Ectodermal cell (in vitro differentiated cells): ENCODE data around the gene TCF21.
A peak's percentile ranks its signal among the peaks of the same experiment; 100 is the strongest.

Experiments used
- H3K27ac ChIP-seq: 2 replicates; pipeline ENCODE4 v1.7.0; 2013; ENCODE audit warnings: mild to moderate bottlenecking, low read depth, low read length; ENCODE audit not compliant: insufficient read depth, poor library complexity, severe bottlenecking
- H3K27me3 ChIP-seq: 2 replicates; pipeline ENCODE4 v1.7.0; 2013; ENCODE audit warnings: mild to moderate bottlenecking, low read length; ENCODE audit not compliant: insufficient read depth, control insufficient read depth, poor library complexity, severe bottlenecking
- H3K36me3 ChIP-seq: one replicate; pipeline ENCODE4 v1.7.0; 2013; ENCODE audit warnings: low read length; ENCODE audit not compliant: control insufficient read depth, insufficient read depth
- H3K4me1 ChIP-seq: one replicate; pipeline ENCODE4 v1.7.0; 2013; ENCODE audit warnings: low read length; ENCODE audit not compliant: control insufficient read depth, insufficient read depth
- H3K4me3 ChIP-seq: 2 replicates; pipeline ENCODE4 v1.7.0; 2013; ENCODE audit warnings: low read depth, low read length, control low read depth; ENCODE audit not compliant: insufficient read depth
- H3K9me3 ChIP-seq: 2 replicates; pipeline ENCODE4 v1.7.0; 2013; ENCODE audit warnings: mild to moderate bottlenecking, low read length, moderate library complexity; ENCODE audit not compliant: control insufficient read depth
- WGBS, 2 experiments: methylation state at CpG; one replicate each; pipeline ENCODE4 v1.1.7; 2013; ENCODE audit warnings: missing lambda C conversion rate in 2 of 2; 5-methylcytosine and 5-hydroxymethylcytosine counted together

The TCF21 gene

DNA sequence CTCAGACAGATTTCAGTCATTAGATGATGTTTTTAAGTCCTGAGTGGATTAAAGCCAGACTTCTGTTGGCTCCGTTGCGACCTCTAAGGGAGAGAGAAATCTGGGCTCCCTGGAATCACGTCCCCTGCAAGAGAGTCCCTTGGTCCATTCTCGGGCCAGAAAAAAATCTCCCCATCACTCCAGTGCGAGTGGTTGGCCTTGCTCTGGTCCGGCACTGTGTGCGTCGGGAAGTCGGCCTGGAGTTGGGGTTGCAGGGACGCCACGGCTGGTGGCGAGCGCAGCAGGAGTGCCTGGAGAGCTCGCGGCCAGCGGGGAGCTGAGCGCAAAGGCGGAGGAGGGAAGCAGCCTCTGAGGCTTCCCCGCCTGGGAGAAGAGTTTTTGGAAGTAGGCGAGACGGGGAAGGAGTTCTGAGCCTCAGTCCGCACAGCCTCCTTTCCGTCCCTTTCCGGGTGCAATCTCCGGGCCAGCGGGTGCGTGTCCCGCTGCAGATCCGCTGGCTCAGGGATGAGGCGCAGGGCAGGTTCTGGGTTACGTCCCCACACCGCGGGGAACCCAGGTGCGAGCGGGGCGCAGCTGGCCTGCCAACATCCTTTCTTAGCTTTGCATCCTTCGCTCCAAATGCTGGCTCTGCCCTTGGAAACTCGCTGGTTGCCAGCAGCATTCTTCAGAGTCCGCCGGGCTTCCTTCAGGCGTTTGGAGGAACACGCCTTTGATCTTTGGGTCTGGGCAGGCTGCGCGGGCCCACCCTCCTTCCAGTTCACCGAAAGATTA, 6.8 kb downstream of the TCF21 start:
- no peaks in the 10 kb centered on the region for H3K9me3 ChIP-seq
- WGBS, 2 experiments: 1% methylated on average over 44 to 45 of the region's 45 CpGs
- H3K36me3 ChIP-seq: no peaks in the 10 kb centered on the region
- peaks cover 82% of the 10 kb centered on the region for H3K27me3 ChIP-seq
- H3K27ac ChIP-seq: no peak overlapping the region
- H3K4me3 ChIP-seq: peak overlapping the region; percentile 27
- H3K4me1 ChIP-seq: peaks cover 22% of the 10 kb centered on the region

DNA sequence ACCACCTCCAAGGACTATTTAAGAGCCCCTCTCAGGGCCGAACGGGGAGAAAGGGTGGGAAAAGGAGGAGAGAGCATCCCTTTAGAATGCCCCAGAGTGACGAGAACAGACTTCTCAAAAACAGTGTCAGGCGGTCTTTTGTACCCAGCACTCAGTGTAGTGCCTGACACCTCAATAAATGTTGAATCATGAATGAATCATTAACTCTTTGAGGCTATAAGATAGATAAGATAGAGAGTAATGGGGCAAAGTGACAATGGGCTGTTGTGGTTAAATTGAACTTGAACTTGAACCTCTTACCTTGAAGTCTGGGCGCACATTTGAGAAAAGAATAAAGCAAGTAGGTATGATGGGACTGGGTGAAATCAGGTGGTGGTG, 7.4 kb downstream of the TCF21 start:
- WGBS, 2 experiments: 16 to 22% methylated on average over 5 of the region's 5 CpGs
- peak overlapping the region; percentile 27 for H3K4me3 ChIP-seq
- H3K36me3 ChIP-seq: no peaks in the 10 kb centered on the region

DNA sequence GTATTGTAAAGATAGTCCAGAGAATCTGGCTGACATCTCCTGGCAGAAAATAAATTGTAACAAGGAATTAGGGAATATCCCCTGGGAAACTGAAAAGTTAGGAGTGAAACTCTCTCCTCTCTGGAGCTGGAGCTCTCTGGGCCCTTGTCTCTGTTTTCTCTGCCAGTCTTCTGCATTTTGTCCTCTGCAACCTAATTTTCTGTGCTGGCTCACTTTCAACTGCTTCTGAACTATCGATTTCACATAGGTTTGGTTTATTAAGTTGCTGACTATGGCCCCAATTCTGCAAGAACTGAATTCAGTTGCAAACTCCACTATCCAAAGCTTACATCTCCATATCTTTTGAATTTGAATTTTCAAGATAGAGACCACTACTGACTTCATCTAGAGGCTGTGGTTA, 9.3 kb downstream of the TCF21 start:
- Histone ChIP-seq H3K9me3 (no peaks in the 10 kb centered on the region), H3K36me3 (no peaks in the 10 kb centered on the region), H3K4me1 (peaks cover 11% of the 10 kb centered on the region), H3K4me3 (no peak overlapping the region), H3K27ac (no peak overlapping the region), H3K27me3 (peaks cover 57% of the 10 kb centered on the region)
- 81 to 85% methylated on average over 1 of the region's 1 CpG for WGBS, 2 experiments

More for the DNA sequence above, 7.4 kb downstream of the TCF21 start:
- Histone ChIP-seq H3K27ac (no peak overlapping the region), H3K9me3 (no peaks in the 10 kb centered on the region), H3K4me1 (peaks cover 17% of the 10 kb centered on the region), H3K27me3 (peaks cover 77% of the 10 kb centered on the region)

DNA sequence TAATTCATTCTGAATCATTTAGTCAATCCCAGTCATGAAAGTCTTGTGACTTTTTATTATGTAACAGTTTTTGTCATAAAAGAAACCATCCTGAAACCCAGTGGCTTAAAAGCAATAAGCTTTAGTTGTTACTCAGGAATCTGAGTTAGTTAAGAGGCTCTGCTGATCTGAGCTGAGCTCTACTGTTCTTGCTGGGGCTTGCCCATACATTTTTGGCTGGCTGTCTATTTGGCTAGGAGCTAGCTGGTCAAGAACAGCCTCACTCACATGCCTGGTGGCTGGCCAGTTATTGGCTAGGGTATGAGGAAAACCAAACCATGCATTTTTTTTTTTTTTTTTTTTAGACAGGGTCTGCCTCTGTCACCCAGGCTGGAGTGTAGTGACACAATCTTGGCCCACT, 10.6 kb downstream of the TCF21 start:
- Histone ChIP-seq H3K36me3 (no peaks in the 10 kb centered on the region), H3K9me3 (no peaks in the 10 kb centered on the region), H3K27ac (no peak overlapping the region), H3K4me1 (peaks cover 11% of the 10 kb centered on the region), H3K27me3 (peaks cover 44% of the 10 kb centered on the region), H3K4me3 (no peak overlapping the region)

DNA sequence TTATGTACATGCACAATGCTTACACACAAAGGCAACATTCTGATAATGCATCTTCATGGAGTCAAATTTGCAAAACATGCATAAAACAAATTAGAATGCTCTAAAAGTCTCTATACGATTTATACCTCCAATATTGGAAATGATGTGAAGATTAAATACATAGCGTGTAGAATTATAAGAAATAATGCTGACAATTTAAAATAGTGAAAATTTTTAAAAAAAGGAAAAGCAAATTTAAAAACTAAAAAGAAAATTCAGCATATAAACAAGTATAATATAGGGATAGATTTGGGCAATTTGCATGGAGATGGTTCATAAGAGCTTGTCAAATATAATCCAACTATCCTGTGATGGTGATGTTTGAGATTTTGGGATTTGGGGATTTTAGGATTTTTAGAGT, 14.9 kb downstream of the TCF21 start:
- Histone ChIP-seq H3K4me1 (no peaks in the 10 kb centered on the region), H3K27ac (no peak overlapping the region), H3K27me3 (peaks cover 1% of the 10 kb centered on the region), H3K9me3 (no peaks in the 10 kb centered on the region), H3K4me3 (no peak overlapping the region), H3K36me3 (no peaks in the 10 kb centered on the region)
- WGBS, 2 experiments: 90% methylated on average over 2 of the region's 2 CpGs; no CpG with 5 or more reads in 1 of the 2 experiments

DNA sequence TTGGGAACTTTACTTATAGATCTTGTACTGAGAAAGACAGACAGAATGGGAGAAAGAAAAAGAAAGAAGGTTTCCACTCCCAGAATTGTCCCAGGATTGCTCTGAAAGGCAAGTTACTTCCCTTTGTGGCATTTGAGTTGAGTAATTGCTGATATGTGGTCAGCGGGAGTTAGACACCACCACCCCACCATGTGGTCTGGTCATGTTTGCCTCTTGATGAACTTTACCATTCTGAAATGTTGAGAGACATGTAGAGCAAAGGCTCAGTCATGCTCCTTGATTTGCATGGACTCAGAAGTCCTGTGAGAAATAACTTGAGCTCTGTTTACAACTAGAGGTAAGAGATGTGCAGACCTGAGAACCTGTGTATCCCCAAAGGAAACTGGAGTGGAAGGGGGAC, 17.1 kb downstream of the TCF21 start:
- no peaks in the 10 kb centered on the region for H3K36me3 ChIP-seq
- H3K4me3 ChIP-seq: no peak overlapping the region
- H3K4me1 ChIP-seq: no peaks in the 10 kb centered on the region
- 89 to 93% methylated on average over 1 of the region's 1 CpG for WGBS, 2 experiments
- no peaks in the 10 kb centered on the region for H3K27me3 ChIP-seq
- H3K27ac ChIP-seq: no peak overlapping the region
- H3K9me3 ChIP-seq: no peaks in the 10 kb centered on the region

DNA sequence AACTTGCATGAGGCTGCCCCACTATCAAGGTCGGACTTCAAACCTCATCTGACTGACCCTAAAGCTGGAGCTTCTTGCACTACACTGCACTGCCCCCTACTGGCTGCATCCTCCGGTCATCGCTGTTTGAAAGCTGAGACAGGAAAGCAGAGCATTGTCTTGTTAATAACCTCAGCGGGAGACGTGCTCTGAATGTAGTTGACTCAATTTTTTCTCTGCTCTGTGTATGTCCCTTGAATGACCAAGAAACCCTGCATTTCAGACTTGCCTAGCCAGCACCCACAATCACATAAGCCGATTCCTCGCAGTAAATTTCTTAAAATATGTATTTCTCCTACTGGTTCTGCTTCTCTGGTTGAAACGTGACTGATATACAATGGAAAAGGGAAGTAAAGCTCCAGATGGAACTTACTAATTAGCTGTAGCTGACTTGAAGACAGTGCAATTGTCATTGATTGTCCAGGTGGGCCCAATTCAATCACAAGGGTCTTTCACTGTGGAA, 27.8 kb downstream of the TCF21 start:
- H3K27me3 ChIP-seq: no peaks in the 10 kb centered on the region
- no peaks in the 10 kb centered on the region for H3K9me3 ChIP-seq
- 2 to 6% methylated on average over 8 of the region's 8 CpGs for WGBS, 2 experiments
- peaks cover 6% of the 10 kb centered on the region for H3K4me1 ChIP-seq
- H3K27ac ChIP-seq: no peak overlapping the region
- H3K36me3 ChIP-seq: no peaks in the 10 kb centered on the region
- no peak overlapping the region for H3K4me3 ChIP-seq

DNA sequence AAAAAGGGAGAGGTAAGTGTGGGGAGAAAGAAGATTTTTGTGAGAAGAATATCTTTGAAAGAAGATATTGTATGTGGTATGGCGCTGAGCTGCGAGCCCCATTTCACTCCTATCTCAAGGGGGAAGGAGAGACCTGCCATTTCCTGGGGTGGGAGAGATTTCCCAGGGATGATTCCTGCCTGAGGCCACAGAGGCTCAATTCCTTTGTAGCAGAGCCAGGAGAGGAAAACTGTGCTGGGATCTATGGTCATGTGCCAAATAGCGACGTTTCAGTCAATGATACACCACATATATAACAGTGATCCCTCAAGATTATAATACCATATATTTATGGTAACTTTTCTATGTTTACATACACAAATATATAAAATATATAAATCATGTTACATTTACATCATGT, 28.9 kb downstream of the TCF21 start:
- no peaks in the 10 kb centered on the region for H3K27me3 ChIP-seq
- WGBS, 2 experiments: 88 to 92% methylated on average over 2 to 4 of the region's 4 CpGs
- H3K4me3 ChIP-seq: no peak overlapping the region
- H3K27ac ChIP-seq: no peak overlapping the region
- H3K9me3 ChIP-seq: no peaks in the 10 kb centered on the region
- no peaks in the 10 kb centered on the region for H3K36me3 ChIP-seq
- peaks cover 6% of the 10 kb centered on the region for H3K4me1 ChIP-seq

DNA sequence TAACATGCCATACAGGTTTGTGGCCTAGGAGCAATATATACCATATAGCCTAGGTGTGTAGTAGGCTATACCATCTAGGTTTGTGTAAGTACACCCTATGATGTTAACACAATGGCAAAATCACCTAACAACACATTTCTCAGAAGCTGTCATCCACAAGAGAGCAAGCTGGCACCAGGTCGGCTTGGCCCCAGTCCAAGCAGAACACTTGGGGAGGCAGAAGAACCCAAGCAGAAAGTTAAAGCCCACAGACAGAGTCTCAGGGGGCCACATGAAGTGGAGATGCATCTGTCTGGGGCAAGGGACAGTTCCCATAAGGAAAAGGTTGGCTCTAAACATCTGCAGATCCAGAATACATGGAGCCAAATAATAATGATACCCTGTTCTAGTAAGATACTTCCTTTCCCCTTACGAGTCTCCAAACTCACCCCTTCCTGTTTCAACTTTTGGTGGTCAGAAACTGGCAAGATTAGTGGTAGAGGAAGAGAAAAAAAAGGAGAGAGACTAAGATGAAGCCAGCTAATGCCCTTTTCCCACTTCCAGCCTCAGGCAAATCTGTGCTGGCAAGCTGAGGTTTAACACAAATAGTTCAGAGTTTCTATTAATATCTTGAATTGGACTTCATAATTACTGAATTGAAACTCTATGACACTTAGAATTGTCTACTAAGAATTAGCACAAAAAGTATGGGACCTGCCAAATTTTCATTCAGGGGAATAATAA, 29.5 kb downstream of the TCF21 start:
- WGBS, 2 experiments: 82 to 88% methylated on average over 1 to 2 of the region's 2 CpGs
- Histone ChIP-seq H3K9me3 (no peaks in the 10 kb centered on the region), H3K27ac (no peak overlapping the region), H3K27me3 (no peaks in the 10 kb centered on the region), H3K4me3 (no peak overlapping the region), H3K4me1 (peaks cover 6% of the 10 kb centered on the region), H3K36me3 (no peaks in the 10 kb centered on the region)

DNA sequence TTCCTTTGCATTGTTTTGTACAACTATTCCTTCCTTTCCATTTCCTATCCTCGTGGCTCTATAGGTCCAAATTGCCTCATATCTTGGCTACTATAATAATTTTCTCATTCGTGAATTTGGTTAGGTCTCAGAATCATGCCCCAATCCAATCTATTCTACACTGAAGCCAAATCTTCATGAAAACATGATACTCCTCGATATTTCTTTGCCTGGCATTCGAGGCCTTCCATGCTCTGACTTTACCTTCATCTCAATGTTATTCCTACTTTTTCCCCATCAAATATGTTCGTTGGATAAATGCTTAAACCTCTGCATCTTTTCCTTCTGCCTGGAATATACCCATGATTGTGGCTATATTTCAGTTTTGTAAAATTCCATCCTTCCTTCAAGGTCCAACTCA, 30.4 kb downstream of the TCF21 start:
- WGBS, 2 experiments: 89 to 96% methylated on average over 5 of the region's 5 CpGs

More for the DNA sequence above, 30.4 kb downstream of the TCF21 start:
- H3K4me1 ChIP-seq: peaks cover 9% of the 10 kb centered on the region
- H3K36me3 ChIP-seq: no peaks in the 10 kb centered on the region
- H3K9me3 ChIP-seq: no peaks in the 10 kb centered on the region
- H3K27ac ChIP-seq: no peak overlapping the region
- no peak overlapping the region for H3K4me3 ChIP-seq
- no peaks in the 10 kb centered on the region for H3K27me3 ChIP-seq
